A673 (cell line): Measurements from ENCODE around the gene GOLGA6C. TPM values are rescaled to one million over a fixed set of nuclear protein-coding genes. Genes with fewer than 3 reads are reported as not detected.
"Not testable (repeated sequence)": the region's sequence is repeated elsewhere in the genome, so short reads cannot be mapped to it uniquely, and the experiment has no call there.

Source experiments
- BruUV-seq: library from RNA; stranded (reverse); fragments of 400-500 nt; replicated peaks from 2 replicates; lab custom pipeline; 2021; lab: Mats Ljungman, UMichigan
- CTCF ChIA-PET: fragments of 300-600 bp; sonication (Branson Sonifier 250); formaldehyde crosslinking; loops from one replicate; lab custom pipeline; 2022; ENCODE audit warnings: antibody characterized with exemption; lab: Charles Lee
- POLR2A ChIA-PET: fragments of 300-600 bp; sonication (Branson Sonifier 250); formaldehyde crosslinking; loops from one replicate; lab custom pipeline; 2022; ENCODE audit warnings: antibody characterized with exemption; ENCODE audit not compliant: low non-redundant PET; lab: Charles Lee
- DNase-seq: peaks from one replicate; pipeline ENCODE4 v3.0.0-alpha.2; 2015; ENCODE audit warnings: low spot score
- H3K27ac ChIP-seq: fragments of 200-600 bp; sonication (generic); 2 replicates; pipeline ENCODE4 v1.5.1; 2016; ENCODE audit warnings: mixed run types, low read depth, mild to moderate bottlenecking, mixed read lengths, antibody characterized with exemption, low read length; ENCODE audit not compliant: poor library complexity, severe bottlenecking
- H3K27me3 ChIP-seq: fragments of 200-600 bp; sonication (generic); replicated peaks from 2 replicates; pipeline ENCODE4 v1.6.1; 2017; ENCODE audit warnings: mixed run types, low read depth, mild to moderate bottlenecking, mixed read lengths, antibody characterized with exemption, low read length; ENCODE audit not compliant: insufficient read depth, poor library complexity
- H3K36me3 ChIP-seq: fragments of 200-600 bp; sonication (generic); 2 replicates; pipeline ENCODE4 v1.6.1; 2016; ENCODE audit warnings: mixed run types, mild to moderate bottlenecking, mixed read lengths, antibody characterized with exemption, low read length; ENCODE audit not compliant: insufficient read depth, poor library complexity, severe bottlenecking
- H3K4me1 ChIP-seq: fragments of 200-600 bp; sonication (generic); 2 replicates; pipeline ENCODE4 v1.6.1; 2017; ENCODE audit warnings: mixed run types, mild to moderate bottlenecking, mixed read lengths, antibody characterized with exemption, low read length; ENCODE audit not compliant: insufficient read depth, poor library complexity, severe bottlenecking
- H3K4me3 ChIP-seq: fragments of 200-600 bp; sonication (generic); 2 replicates; pipeline ENCODE4 v1.5.1; 2016; ENCODE audit warnings: low read depth, mixed run types, mild to moderate bottlenecking, mixed read lengths, low read length; ENCODE audit not compliant: poor library complexity, severe bottlenecking
- H3K9me3 ChIP-seq: fragments of 200-600 bp; sonication (generic); 2 replicates; pipeline ENCODE4 v1.6.1; 2016; ENCODE audit warnings: mixed run types, low read depth, mild to moderate bottlenecking, mixed read lengths, antibody characterized with exemption, low read length; ENCODE audit not compliant: poor library complexity, severe bottlenecking
- CTCF ChIP-seq: fragments of 300-800, 200-600 bp; sonication (generic); conservative IDR thresholded peaks from 2 replicates; pipeline ENCODE4 v1.5.1; 2017; ENCODE audit warnings: low read depth, mild to moderate bottlenecking, antibody characterized with exemption, low read length, moderate library complexity, mixed read lengths
- intact Hi-C: fragments of 100-400 bp; cut with micrococcal nuclease; formaldehyde crosslinking; loops from one replicate; pipeline ENCODE4 v1.10.0; 2022; ENCODE audit not compliant: unreplicated experiment
- total RNA-seq: library from RNA; stranded (reverse); gene quantifications from 2 replicates; pipeline ENCODE4 v1.2.3, GENCODE V29; 2021

The GOLGA6C gene
- total RNA-seq, 1 experiment from 2014 or later, result not detected

GRCh38 chr15:75282572-75282971, 24.4 kb downstream of the GOLGA6C start, which contains the start of gene GOLGA6D:
TSS of gene GOLGA6D (plus strand) at chr15:75282835. CDS start at chr15:75282876, 41 bp downstream.
- H3K36me3 ChIP-seq, POLR2A ChIA-PET, H3K27me3 ChIP-seq, H3K4me3 ChIP-seq, H3K9me3 ChIP-seq, intact Hi-C loops, H3K4me1 ChIP-seq, BruUV-seq, DNase-seq, H3K27ac ChIP-seq, CTCF ChIA-PET: not testable (repeated sequence)

- intact Hi-C loops, CTCF ChIA-PET, H3K36me3 ChIP-seq, BruUV-seq, H3K27me3 ChIP-seq, DNase-seq, H3K4me3 ChIP-seq, H3K4me1 ChIP-seq, H3K27ac ChIP-seq, H3K9me3 ChIP-seq, POLR2A ChIA-PET: not testable (repeated sequence)
Observed at GRCh38 chr15:75284152-75284551, 26.0 kb downstream of the GOLGA6C start.

- H3K4me3 ChIP-seq, intact Hi-C loops, H3K4me1 ChIP-seq, POLR2A ChIA-PET, H3K27ac ChIP-seq, H3K9me3 ChIP-seq, DNase-seq, H3K27me3 ChIP-seq, CTCF ChIA-PET, H3K36me3 ChIP-seq, BruUV-seq: not testable (repeated sequence)
Observed at GRCh38 chr15:75293660-75294059, 35.5 kb downstream of the GOLGA6C start.

GRCh38 chr15:75298541-75299310, 40.6 kb downstream of the GOLGA6C start:
- intact Hi-C loops, H3K27me3 ChIP-seq, H3K4me1 ChIP-seq, H3K9me3 ChIP-seq, H3K27ac ChIP-seq, H3K36me3 ChIP-seq, H3K4me3 ChIP-seq, BruUV-seq, POLR2A ChIA-PET, DNase-seq: not testable (repeated sequence)
- CTCF ChIA-PET, result interaction anchor here (0.7 kb wide), 1 partner anchor 65 kb away, joined by 3 read pairs; no protein-coding TSS in a partner anchor

- CTCF ChIA-PET, BruUV-seq, H3K36me3 ChIP-seq, H3K27ac ChIP-seq, H3K27me3 ChIP-seq, H3K4me1 ChIP-seq, intact Hi-C loops, DNase-seq, H3K4me3 ChIP-seq, POLR2A ChIA-PET, H3K9me3 ChIP-seq: not testable (repeated sequence)
- peak; percentile 45 for TF ChIP-seq CTCF
Observed at GRCh38 chr15:75299311-75299688, 41.2 kb downstream of the GOLGA6C start.

GRCh38 chr15:75300026-75300425, 41.9 kb downstream of the GOLGA6C start:
- H3K36me3 ChIP-seq, H3K27me3 ChIP-seq, intact Hi-C loops, H3K27ac ChIP-seq, CTCF ChIA-PET, H3K9me3 ChIP-seq, H3K4me1 ChIP-seq, DNase-seq, H3K4me3 ChIP-seq, BruUV-seq: not testable (repeated sequence)
- POLR2A ChIA-PET, result interaction anchor here (0.6 kb wide), 1 partner anchor 377 kb away, joined by 3 read pairs; no protein-coding TSS in a partner anchor
